Tibial nerve (tissue), 4 donors: ENCODE results near the gene DCX. TPM values are rescaled to one million over a fixed set of nuclear protein-coding genes. Genes with fewer than 3 reads are reported as not detected.

Experiments
- DNase-seq, 2 donors: peaks; one replicate each; pipeline ENCODE4 v3.0.0-alpha.2; 2019; ENCODE audit warnings: low spot score in 2 of 2
- H3K27ac ChIP-seq, 4 donors: fragments of 200-600 bp; sonication (generic) in 3 of 4; one replicate each; pipeline ENCODE4 v1.5.1; 2017 to 2019; ENCODE audit warnings: mild to moderate bottlenecking in 1 of 4
- H3K27me3 ChIP-seq, 2 donors: fragments of 200-600 bp; sonication (generic) in 1 of 2; one replicate each; pipeline versions ENCODE4 v1.5.1 to v1.6.0; 2017 to 2019
- H3K36me3 ChIP-seq, 3 donors: fragments of 200-600 bp; sonication (generic); one replicate each; pipeline ENCODE4 v1.5.1; 2018 to 2019
- H3K4me1 ChIP-seq, 4 donors: fragments of 200-600 bp; sonication (generic) in 3 of 4; one replicate each; pipeline ENCODE4 v1.5.1; 2017 to 2019
- H3K4me3 ChIP-seq, 4 donors: fragments of 200-600 bp; sonication (generic) in 3 of 4; one replicate each; pipeline ENCODE4 v1.5.1; 2017 to 2019; ENCODE audit warnings: mild to moderate bottlenecking in 1 of 4, moderate library complexity in 1 of 4
- H3K9me3 ChIP-seq, 4 donors: fragments of 200-600 bp; sonication (generic) in 3 of 4; one replicate each; pipeline ENCODE4 v1.5.1; 2017 to 2019
- EP300 ChIP-seq, 2 donors: sonication (generic); formaldehyde crosslinking; IDR thresholded peaks; one replicate each; pipeline ENCODE4 v1.6.1; 2017; ENCODE audit warnings: antibody characterized with exemption in 2 of 2, mild to moderate bottlenecking in 1 of 2
- POLR2A ChIP-seq, 2 donors: fragments of 450-650 bp; IDR thresholded peaks; one replicate each; pipeline ENCODE4 v1.6.1; 2017; ENCODE audit warnings: antibody characterized with exemption in 2 of 2, mild to moderate bottlenecking in 2 of 2, moderate library complexity in 2 of 2
- WGBS, 2 donors: methylation state at CpG; one replicate each; pipeline ENCODE4 v1.1.5; 2018; 5-methylcytosine and 5-hydroxymethylcytosine counted together
- total RNA-seq, 4 donors: library from RNA; depleted of rRNA; stranded (reverse); fragments of >200 nt; gene quantifications; one replicate each; pipeline ENCODE4 v1.1.0, GENCODE V29; 2016
- TF ChIP-seq, protein P1 (sequence below), 5 experiments: fragments of 200-600 bp in 3 of 5; fragments of 450-650 bp in 2 of 5; sonication (generic) in 3 of 5; IDR thresholded peaks; one replicate each; pipeline ENCODE4 v1.5.1; 2016 to 2019; ENCODE audit warnings: antibody characterized with exemption in 5 of 5, mild to moderate bottlenecking in 3 of 5, moderate library complexity in 2 of 5

DCX gene
- total RNA-seq, 4 donors from 2014 or later, result 0.22 TPM; not detected in 3

DNA sequence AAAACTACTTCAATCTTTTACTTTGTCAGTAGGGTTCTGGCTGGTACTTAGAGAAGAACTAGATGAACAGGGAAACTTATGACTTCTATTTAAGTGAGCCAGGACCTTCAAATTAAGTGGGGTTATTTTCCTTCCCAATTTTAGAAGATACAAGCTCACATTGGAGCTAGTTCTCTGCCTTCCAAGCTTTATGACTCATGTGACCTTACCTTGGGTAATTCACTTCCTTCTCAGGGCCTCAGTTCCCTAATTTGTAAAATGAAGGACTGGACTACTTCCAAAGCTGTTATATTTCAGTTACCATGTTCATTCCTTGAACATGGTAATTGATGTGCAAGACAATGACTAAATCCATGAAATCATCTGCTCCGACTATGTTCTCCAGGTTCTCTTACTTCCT lies 32.0 kb upstream of the DCX start:
- Histone ChIP-seq H3K27ac (no peak overlapping the region), H3K9me3 (no peaks in the 10 kb centered on the region), H3K4me3 (no peak overlapping the region), H3K4me1 (no peaks in the 10 kb centered on the region), H3K36me3 (no peaks in the 10 kb centered on the region), H3K27me3 (peaks cover 0 to 25% of the 10 kb centered on the region in 2 donors)
- TF ChIP-seq POLR2A (IDR thresholded peaks at IDR 0.05) (no peak), EP300 (IDR thresholded peaks at IDR 0.05) (no peak)
- TF ChIP-seq, protein P1, sequence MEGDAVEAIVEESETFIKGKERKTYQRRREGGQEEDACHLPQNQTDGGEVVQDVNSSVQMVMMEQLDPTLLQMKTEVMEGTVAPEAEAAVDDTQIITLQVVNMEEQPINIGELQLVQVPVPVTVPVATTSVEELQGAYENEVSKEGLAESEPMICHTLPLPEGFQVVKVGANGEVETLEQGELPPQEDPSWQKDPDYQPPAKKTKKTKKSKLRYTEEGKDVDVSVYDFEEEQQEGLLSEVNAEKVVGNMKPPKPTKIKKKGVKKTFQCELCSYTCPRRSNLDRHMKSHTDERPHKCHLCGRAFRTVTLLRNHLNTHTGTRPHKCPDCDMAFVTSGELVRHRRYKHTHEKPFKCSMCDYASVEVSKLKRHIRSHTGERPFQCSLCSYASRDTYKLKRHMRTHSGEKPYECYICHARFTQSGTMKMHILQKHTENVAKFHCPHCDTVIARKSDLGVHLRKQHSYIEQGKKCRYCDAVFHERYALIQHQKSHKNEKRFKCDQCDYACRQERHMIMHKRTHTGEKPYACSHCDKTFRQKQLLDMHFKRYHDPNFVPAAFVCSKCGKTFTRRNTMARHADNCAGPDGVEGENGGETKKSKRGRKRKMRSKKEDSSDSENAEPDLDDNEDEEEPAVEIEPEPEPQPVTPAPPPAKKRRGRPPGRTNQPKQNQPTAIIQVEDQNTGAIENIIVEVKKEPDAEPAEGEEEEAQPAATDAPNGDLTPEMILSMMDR (IDR thresholded peaks at IDR 0.05), result no peak
- DNase-seq, result no peak
- WGBS, 2 donors, result 76 to 93% methylated on average over 1 of the region's 1 CpG

DNA sequence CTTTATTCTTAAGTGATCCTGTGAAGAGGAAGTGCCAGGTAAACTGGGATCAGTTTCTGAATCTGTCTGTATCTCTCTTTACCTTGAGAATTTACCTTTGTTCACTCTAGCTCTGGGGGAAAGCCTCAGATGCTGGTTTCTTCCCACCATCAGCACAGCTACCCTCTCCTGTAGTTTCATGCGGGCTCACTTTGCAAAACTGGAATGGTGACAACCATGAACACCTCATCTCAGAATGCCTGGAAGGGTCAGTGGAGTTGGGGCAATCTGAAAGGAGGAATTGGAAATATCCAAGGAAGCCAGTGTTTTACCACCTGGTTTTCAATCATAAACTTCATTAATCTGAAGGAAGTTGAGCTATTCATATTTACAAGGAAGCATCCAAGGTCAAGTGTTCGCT lies 30.8 kb upstream of the DCX start:
- Histone ChIP-seq H3K4me3 (no peak overlapping the region), H3K27ac (no peak overlapping the region), H3K27me3 (peaks cover 0 to 30% of the 10 kb centered on the region in 2 donors), H3K4me1 (no peaks in the 10 kb centered on the region), H3K9me3 (no peaks in the 10 kb centered on the region), H3K36me3 (no peaks in the 10 kb centered on the region)
- DNase-seq, result no peak
- 76 to 92% methylated on average over 2 of the region's 2 CpGs for WGBS, 2 donors
- TF ChIP-seq POLR2A (IDR thresholded peaks at IDR 0.05), result no peak
- TF ChIP-seq, protein P1 (IDR thresholded peaks at IDR 0.05), result no peak
- TF ChIP-seq EP300 (IDR thresholded peaks at IDR 0.05), result no peak

DNA sequence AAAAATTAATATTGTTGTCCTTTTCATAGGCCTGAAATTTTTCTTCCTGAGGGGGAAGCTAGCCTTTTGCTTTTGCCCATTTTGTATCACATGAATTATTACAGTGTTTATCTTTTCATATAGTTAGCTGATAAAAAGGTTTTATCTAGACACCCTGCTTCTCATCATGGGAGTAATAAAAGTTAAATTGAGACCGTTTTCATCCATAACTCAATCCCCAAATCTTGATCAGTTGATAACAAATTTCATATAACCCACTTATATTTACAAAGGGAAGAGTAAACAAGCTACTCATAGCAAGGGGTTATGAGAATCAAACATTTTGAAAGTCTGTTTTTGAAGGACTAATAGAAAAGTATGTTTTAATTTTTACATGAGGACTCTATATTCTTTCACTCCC lies 23.5 kb upstream of the DCX start:
- Histone ChIP-seq H3K27me3 (peaks cover 0 to 20% of the 10 kb centered on the region in 2 donors), H3K4me1 (no peaks in the 10 kb centered on the region), H3K9me3 (no peaks in the 10 kb centered on the region), H3K27ac (no peak overlapping the region), H3K4me3 (no peak overlapping the region), H3K36me3 (no peaks in the 10 kb centered on the region)
- TF ChIP-seq EP300 (IDR thresholded peaks at IDR 0.05) (no peak), POLR2A (IDR thresholded peaks at IDR 0.05) (no peak)
- TF ChIP-seq, protein P1 (IDR thresholded peaks at IDR 0.05), result no peak
- WGBS, 2 donors, result 52 to 72% methylated on average over 1 of the region's 1 CpG
- DNase-seq, result no peak

DNA sequence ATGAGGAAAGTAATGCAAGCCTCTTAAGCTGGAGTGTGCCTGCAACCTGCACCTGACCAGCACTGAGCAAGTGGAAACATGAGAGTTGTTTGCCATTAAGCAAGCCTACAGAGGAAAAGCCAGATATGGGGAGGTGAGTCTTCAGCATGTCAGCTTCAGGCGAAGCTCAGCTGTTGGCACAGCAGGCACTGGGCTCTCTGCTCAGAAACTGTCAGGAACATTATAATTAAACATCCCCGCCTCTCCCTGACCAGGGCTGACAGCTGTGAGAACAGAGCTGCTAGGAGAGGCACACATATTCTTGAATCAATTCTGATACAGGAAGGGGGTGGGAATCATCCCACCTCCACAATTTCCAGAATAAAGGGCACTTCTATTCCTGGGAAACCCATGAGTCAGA lies 19.0 kb upstream of the DCX start:
- DNase-seq, result no peak
- Histone ChIP-seq H3K4me1 (no peaks in the 10 kb centered on the region), H3K27me3 (peaks cover 0 to 11% of the 10 kb centered on the region in 2 donors), H3K36me3 (no peaks in the 10 kb centered on the region), H3K27ac (no peak overlapping the region), H3K4me3 (no peak overlapping the region), H3K9me3 (no peaks in the 10 kb centered on the region)
- TF ChIP-seq, protein P1 (IDR thresholded peaks at IDR 0.05), result no peak
- no peak for TF ChIP-seq EP300 (IDR thresholded peaks at IDR 0.05)
- no peak for TF ChIP-seq POLR2A (IDR thresholded peaks at IDR 0.05)
- WGBS, 2 donors, result 54 to 78% methylated on average over 2 of the region's 2 CpGs

DNA sequence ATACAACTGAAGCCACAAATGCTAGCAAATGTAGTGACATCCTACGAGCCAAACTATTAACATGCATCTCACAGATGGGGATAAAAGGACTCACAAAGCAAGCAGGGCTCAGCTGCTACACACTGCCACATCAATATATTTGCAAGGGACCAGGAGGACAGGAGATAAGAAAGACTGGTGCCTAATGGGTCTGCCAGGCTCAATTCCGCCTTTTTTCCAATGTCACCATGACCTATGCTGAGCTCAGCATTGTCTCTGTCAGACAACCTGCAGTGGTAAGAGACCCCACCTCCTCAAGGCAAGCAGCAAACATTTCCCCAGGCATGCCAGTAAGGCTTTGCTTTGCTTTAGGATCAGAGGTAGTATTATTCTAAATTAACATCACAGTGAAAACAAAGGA lies 435 bp downstream of the DCX start:
- WGBS, 2 donors, result 34 to 46% methylated on average over 2 of the region's 2 CpGs
- H3K4me1 ChIP-seq, result no peaks in the 10 kb centered on the region
- H3K9me3 ChIP-seq, result no peaks in the 10 kb centered on the region
- no peak overlapping the region for H3K4me3 ChIP-seq
- DNase-seq, result no peak
- no peaks in the 10 kb centered on the region for H3K36me3 ChIP-seq
- H3K27ac ChIP-seq, result no peak overlapping the region
- TF ChIP-seq EP300 (IDR thresholded peaks at IDR 0.05), result no peak
- TF ChIP-seq, protein P1 (IDR thresholded peaks at IDR 0.05), result no peak
- TF ChIP-seq POLR2A (IDR thresholded peaks at IDR 0.05), result no peak
- peaks cover 0 to 36% of the 10 kb centered on the region in 2 donors for H3K27me3 ChIP-seq
